ENCODE data around the gene RNF144B.

DNA sequence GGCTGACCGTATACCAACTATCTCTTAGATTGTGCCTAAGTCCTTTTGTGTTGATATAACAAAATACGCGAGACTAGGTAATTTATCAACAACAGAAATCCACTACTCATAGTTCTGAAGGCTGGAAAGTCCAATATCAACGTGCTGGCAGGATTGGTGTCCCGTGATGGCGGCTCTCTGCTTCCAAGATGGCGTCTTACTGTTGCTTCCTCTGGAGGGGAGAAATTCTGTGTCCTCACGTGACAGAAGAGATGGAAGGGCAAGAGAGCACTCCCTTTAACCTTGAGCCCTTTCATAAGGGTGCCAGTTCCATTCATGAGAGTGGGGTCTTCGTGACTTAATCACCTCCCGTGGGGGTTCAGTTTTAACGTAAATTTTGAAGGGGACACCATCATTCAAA is 28.1 kb downstream of the RNF144B start:
- TF ChIP-seq CEBPB (IDR thresholded peaks at IDR 0.05) (no peak), CTCF (IDR thresholded peaks at IDR 0.05) (no peak), NPAS2 (CRISPR knock-in tag; IDR thresholded peaks at IDR 0.05; ENCODE audit: borderline replicate concordance) (no peak), MAFK (IDR thresholded peaks at IDR 0.05; ENCODE audit: partially characterized antibody) (no peak), RAD21 (conservative IDR thresholded peaks at IDR 0.05 in 1 of 2, IDR thresholded peaks at IDR 0.05 in 1 of 2) (no peak), POLR2A (IDR thresholded peaks at IDR 0.05; ENCODE audit: low read length) (no peak), CHD2 (IDR thresholded peaks at IDR 0.05; ENCODE audit: low read length, partially characterized antibody) (no peak), MAX (IDR thresholded peaks at IDR 0.05) (no peak)
